HG03565 (cell line): ENCODE results near the gene ORAI2.
"Not testable (repeated sequence)": the region's sequence is repeated elsewhere in the genome, so short reads cannot be mapped to it uniquely, and the experiment has no call there.

Experiments used
- ATAC-seq: cut with Tn5 transposase; IDR thresholded peaks from one replicate; pipeline ENCODE4 v1.9.1; 2021; ENCODE audit warnings: mild to moderate bottlenecking, moderate library complexity; ENCODE audit not compliant: unreplicated experiment

Gene ORAI2

DNA sequence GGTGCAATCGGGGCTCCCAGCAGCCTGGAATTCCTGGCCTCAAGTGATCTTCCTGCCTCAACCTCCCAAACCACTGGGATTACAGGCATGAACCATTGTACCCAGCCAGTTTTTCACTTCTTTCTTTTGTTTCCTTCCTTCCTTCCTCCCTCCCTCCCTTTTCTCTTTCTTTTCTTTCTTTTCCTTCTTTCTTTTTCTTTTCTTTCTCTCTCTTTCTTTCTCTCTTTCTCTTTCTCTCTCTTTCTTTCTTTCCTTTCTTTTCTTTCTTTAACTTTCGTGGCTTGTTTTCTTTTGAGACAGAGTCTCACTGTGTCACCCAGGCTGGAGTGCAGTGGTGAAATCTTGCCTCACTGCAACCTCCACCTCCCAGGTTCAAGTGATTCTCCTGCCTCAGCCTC, 12.3 kb downstream of the ORAI2 start:
- no peak for ATAC-seq

DNA sequence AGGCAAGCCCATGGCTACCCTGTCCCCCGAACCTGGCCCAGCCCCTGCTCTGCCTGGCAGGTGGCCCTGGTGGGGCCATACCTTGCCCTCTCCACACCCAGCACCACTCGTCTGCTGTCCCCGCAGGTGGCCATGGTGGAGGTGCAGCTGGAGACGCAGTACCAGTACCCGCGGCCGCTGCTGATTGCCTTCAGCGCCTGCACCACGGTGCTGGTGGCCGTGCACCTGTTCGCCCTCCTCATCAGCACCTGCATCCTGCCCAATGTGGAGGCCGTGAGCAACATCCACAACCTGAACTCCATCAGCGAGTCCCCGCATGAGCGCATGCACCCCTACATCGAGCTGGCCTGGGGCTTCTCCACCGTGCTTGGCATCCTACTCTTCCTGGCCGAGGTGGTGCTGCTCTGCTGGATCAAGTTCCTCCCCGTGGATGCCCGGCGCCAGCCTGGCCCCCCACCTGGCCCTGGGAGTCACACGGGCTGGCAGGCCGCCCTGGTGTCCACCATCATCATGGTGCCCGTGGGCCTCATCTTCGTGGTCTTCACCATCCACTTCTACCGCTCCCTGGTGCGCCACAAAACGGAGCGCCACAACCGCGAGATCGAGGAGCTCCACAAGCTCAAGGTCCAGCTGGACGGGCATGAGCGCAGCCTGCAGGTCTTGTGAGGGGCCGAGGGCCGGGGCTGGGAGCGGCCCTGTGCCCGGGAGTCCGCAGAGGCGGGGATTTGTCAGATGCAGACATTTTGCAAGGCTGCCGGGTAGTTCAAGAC, 13.2 kb downstream of the ORAI2 start:
- no peak for ATAC-seq

GRCh38 chr7:102447311-102447710, 13.9 kb downstream of the ORAI2 start:
- no peak for ATAC-seq

DNA sequence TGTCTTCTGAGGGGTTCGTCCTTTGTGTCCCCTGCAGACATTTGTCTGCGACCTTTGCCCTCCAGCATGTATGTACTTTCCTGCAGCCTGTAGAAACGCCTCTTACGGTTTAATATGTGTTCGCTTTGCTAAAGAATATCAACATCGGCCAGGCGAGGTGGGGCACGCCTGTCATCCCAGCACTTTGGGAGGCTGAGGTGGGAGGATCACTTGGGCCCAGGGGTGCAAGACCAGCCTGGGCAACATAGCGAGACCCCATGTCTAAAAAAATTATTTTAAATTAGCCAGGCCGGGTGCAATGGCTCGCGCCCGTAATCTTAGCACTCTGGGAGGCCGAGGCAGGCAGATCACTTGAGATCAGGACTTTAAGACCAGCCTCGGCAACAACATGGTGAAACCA, 15.8 kb downstream of the ORAI2 start:
- no peak for ATAC-seq

GRCh38 chr7:102450242-102450641, 16.9 kb downstream of the ORAI2 start:
- ATAC-seq: no peak

GRCh38 chr7:102451371-102452054, 18.1 kb downstream of the ORAI2 start:
- ATAC-seq: no peak

GRCh38 chr7:102452451-102452850, 19.1 kb downstream of the ORAI2 start:
- no peak for ATAC-seq

DNA sequence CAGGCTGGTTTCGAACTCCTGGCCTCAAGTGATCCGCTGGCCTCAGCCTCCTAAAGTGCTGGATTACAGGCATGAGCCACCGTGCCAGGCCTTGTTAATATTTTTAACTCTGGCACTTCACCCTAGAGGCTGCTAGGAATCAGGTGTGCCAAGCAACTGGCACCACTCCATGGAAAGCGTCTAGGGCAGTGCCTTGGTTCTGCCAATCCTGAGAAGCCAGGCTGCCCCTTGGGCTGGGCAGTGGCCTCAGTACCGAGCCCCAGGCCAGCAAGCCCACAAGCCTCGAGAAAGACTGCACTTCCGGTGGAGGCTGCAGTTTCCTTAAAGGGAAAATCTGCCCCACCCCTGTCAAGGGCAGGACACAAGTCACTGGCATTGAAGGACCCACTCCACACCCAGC, 19.9 kb downstream of the ORAI2 start:
- no peak for ATAC-seq

DNA sequence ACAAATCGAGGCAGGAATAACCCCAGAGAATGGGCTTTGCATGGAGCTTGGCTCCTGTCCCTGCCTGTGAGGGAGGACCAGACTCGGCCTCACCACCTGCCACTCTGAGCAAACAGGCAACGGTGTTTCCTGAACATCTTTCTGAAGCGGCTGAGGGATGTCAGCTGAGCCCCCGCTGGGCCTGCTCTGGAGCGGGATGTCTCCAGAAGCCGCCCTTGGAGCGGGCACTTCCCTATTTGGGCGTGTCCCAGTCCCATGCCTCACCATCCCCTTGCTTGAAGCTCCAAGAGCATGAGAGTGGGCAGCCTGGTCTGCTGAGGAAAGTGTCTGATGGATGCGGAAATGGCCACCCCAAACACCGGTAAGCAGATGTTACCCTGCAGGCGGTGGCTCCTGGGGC, 21.1 kb downstream of the ORAI2 start:
- ATAC-seq: no peak

GRCh38 chr7:102454932-102455331, 21.6 kb downstream of the ORAI2 start:
- ATAC-seq: not testable (repeated sequence)

- no peak for ATAC-seq
Observed at GRCh38 chr7:102455596-102455995, 22.2 kb downstream of the ORAI2 start.

DNA sequence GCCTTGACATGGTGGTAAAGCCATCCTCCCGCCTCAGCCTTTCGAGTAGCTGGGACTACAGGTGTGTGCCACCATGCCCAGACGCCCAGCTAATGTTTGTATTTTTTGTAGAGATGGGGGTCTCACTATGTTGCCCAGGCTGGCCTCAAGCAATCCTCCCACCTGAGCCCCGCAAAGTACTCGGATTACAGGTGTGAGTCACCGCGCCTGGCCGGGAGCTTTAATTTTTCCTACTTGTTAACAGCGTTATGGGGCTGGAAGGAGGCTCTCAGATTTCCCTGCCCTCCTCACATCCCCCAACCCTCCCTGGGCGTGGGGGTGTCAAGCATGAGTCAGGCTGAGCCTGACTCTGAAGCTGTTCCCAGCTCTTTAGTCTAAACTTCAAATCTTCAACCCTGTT, 23.0 kb downstream of the ORAI2 start:
- ATAC-seq: no peak

DNA sequence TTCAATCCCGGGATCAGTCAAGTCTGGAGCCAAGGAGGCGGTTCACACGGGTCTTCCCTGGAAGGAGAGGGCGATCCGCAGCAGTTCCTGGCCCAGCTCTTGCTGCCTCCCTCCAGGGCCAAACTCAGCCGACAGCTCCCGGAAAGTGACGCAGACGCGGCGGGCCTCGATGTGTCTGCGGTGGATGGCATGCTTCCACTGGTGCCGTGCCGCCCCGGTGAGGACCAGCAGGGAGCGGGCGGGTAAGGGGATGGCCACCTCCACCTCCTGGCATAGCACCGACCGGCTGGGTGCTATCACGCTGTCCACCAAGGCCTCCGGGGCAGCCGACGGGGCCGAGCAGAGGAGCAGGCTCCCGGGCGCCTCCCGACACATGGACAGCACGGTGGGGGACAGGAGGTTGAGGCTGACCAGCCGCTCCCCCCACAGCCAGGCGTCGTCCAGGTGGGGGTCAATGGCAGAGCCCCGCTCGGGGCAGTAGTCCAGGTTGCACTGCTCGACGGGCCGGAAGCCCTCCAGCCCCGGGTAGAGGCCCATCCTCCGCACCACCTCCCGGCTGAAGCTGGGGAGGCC, 24.1 kb downstream of the ORAI2 start:
- no peak for ATAC-seq

DNA sequence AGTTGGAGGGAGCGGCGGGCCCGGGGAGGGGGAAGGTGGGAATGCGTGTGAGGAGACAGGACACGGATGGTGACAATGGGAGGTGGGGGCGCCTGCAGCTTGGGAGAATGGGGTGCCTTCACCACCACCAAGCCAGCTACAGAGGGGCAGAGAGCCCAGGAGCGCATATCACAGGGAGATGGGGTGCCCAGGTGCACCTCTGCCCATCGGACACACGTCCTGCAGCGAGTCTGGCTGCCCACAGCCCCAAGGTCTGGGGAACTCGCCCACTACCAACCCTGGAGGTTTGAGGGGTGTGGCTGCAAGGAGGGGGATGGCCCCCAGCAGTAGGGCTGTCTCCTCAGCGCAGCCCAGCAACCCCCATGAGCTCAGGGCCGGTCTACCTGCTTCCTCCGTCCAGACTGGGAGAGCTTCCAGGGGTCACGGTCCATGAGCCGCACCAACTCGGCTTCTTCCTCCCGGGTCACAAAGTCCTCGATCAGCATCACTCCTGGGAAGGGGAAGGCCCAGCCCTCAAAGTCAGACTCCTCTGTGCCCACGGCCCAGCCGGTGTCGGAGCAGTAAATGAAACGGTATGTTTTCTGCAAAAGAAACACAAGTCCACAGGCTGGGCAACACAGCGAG, 26.0 kb downstream of the ORAI2 start:
- ATAC-seq: no peak

DNA sequence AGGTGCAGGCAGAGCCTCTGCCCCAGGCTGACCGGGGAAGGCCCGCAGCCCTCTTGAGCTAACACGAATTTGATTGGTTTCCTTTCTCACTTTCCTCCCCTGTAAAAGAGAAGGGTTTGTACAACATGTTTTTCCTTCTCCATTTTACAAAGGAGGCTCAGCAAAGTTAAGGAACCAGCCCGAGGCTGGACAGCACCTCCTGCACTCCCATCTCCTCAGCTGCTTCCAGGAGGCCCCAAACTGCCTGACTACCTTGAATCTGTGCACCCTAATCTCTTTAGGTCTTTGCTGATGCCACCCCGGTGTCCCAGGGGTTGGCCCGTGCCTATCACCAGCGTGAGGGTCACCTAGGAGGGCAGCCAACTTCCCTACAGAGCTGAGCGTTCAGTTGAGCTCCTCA, 27.1 kb downstream of the ORAI2 start:
- ATAC-seq: no peak

DNA sequence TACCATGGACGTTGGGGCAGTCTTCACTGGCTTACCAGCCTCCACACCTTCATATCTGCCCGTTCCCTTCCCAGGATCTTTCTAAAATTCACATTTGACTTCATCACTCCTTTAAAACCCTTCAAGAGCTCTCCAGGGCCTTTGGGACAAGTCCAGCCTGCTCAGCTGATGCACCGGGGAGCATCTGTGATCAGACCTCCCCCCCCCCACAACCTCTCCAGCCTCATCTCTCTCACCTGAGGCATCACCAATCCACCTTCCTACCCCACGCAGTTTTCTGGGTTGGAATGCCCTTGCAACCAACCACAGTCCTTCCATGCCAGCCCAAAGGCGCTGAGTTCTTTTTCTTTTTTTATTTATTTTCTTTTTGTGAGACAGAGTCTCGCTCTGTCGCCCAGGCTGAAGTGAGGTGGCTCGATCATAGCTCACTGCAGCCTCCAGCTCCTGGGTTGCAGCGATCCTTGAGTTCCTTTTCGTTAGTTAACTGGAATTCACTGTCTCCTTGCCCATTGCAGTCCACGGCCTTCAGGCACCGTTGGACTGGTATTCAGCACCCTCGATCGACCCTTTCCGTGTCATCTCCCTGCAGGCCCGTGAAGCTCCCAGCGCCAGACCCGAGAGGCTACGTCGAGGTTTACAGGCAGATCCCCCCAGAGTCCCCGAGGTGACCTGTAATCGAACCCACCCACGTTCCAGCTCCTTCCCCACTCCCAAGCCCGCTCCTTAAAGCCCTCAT, 30.6 kb downstream of the ORAI2 start:
- no peak for ATAC-seq

DNA sequence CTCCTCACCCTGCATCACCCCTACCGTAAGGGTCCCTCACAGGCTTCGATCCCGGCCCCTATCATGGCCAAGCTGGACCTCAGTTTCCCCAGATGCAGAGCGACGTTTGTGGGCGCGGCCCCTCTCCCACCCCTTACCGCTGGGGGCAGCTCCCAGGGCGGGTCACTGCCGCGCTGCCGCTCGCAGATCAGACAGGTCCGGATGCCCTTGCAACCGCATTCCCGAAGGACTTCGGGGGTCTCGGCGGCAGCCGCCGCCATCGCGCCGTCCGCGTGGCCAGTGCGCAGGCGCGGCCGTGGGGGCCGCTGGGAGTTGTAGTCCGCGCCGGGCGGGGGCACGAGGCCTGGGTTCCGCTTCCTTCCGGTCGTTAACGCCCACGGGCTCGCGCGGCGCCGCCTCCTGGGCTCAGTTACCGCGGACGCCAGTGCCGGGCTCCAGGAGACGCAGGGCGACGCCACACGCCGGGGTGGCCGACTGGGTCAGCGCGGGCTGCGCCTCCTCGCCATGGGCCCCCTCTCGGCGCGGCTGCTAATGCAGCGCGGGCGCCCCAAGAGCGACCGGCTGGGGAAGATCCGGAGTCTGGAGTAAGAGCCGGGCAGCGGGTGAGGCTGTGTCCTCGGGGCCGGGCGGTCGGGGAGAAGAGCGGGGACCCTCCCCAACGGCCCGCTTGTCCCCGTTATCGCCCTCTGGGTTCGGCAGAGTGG, 31.4 kb downstream of the ORAI2 start, which contains the start of the genes ALKBH4 and LRWD1:
Gene ALKBH4, minus strand, starts transcription at position 287 of the 704 bp plus-strand sequence. Its CDS starts 27 bp downstream, at position 260.
Gene LRWD1, plus strand, starts transcription at position 408 of the 704 bp plus-strand sequence. Its CDS starts 97 bp downstream, at position 505.
- ATAC-seq: peak; percentile 80

GRCh38 chr7:102466097-102466496, 32.7 kb downstream of the ORAI2 start:
- ATAC-seq: no peak

GRCh38 chr7:102467581-102468477, 34.5 kb downstream of the ORAI2 start:
- ATAC-seq: no peak
